Measurements from ENCODE around the gene YAP1. TPM values are rescaled to one million over a fixed set of nuclear protein-coding genes. Genes with fewer than 3 reads are reported as not detected.

YAP1 gene
- total RNA-seq, 1 experiment from 2014 or later: 134 TPM

GRCh38 chr11:102196351-102196750, 86.1 kb downstream of the YAP1 start:
- ChIA-PET POLR2A (ENCODE audit: low non-redundant PET) (no interaction called here), CTCF (no interaction called here)
- TF ChIP-seq EZH2 (IDR thresholded peaks at IDR 0.05; ENCODE audit: borderline replicate concordance, low read depth, low read length, poor library complexity, severe bottlenecking): no peak
- TF ChIP-seq, protein P1, sequence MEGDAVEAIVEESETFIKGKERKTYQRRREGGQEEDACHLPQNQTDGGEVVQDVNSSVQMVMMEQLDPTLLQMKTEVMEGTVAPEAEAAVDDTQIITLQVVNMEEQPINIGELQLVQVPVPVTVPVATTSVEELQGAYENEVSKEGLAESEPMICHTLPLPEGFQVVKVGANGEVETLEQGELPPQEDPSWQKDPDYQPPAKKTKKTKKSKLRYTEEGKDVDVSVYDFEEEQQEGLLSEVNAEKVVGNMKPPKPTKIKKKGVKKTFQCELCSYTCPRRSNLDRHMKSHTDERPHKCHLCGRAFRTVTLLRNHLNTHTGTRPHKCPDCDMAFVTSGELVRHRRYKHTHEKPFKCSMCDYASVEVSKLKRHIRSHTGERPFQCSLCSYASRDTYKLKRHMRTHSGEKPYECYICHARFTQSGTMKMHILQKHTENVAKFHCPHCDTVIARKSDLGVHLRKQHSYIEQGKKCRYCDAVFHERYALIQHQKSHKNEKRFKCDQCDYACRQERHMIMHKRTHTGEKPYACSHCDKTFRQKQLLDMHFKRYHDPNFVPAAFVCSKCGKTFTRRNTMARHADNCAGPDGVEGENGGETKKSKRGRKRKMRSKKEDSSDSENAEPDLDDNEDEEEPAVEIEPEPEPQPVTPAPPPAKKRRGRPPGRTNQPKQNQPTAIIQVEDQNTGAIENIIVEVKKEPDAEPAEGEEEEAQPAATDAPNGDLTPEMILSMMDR (conservative IDR thresholded peaks at IDR 0.05; ENCODE audit: low read depth, low read length): no peak
- intact Hi-C loops (cut with micrococcal nuclease; ENCODE audit: unreplicated experiment): no loop called here
- Histone ChIP-seq H3K4me3 (ENCODE audit: low read depth, low read length, poor library complexity, severe bottlenecking) (no peak overlapping the region), H3K4me1 (ENCODE audit: insufficient read depth, low read length, poor library complexity, severe bottlenecking) (peaks cover 20% of the 10 kb centered on the region), H3K27me3 (replicated peaks; ENCODE audit: insufficient read depth, low read depth, low read length, poor library complexity) (no peaks in the 10 kb centered on the region), H3K36me3 (ENCODE audit: insufficient read depth, low read length, poor library complexity, severe bottlenecking) (peaks cover 5% of the 10 kb centered on the region), H3K27ac (ENCODE audit: low read depth, low read length, poor library complexity, severe bottlenecking) (no peak overlapping the region), H3K9me3 (ENCODE audit: low read depth, low read length, poor library complexity, severe bottlenecking) (peaks cover 7% of the 10 kb centered on the region)
- no peak for DNase-seq (ENCODE audit: low spot score)
- BruUV-seq (replicated peaks): no TSS peak

DNA sequence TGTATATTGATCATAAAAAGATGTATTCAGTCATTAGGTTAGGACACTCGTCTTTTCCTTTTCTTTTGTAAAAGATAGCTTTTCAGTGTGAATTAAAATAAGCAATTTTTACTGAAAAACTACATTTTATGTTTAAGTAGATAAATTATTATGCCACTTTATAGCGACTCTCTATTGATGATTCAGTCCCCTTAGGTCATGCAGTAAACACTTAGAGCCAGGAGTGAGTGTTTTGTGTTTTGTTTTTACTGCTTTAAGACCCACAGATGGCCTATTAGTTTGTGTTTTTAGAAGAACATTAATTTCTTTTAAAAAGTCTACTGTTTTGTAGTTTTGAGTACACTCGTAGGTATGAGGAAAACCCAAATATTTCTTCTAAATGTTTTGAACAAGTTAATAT, 86.6 kb downstream of the YAP1 start:
- no peak for TF ChIP-seq EZH2 (IDR thresholded peaks at IDR 0.05; ENCODE audit: borderline replicate concordance, low read depth, low read length, poor library complexity, severe bottlenecking)
- TF ChIP-seq, protein P1 (conservative IDR thresholded peaks at IDR 0.05; ENCODE audit: low read depth, low read length): no peak
- Histone ChIP-seq H3K27me3 (replicated peaks; ENCODE audit: insufficient read depth, low read depth, low read length, poor library complexity) (no peaks in the 10 kb centered on the region), H3K27ac (ENCODE audit: low read depth, low read length, poor library complexity, severe bottlenecking) (no peak overlapping the region), H3K9me3 (ENCODE audit: low read depth, low read length, poor library complexity, severe bottlenecking) (peaks cover 7% of the 10 kb centered on the region), H3K36me3 (ENCODE audit: insufficient read depth, low read length, poor library complexity, severe bottlenecking) (peaks cover 5% of the 10 kb centered on the region), H3K4me3 (ENCODE audit: low read depth, low read length, poor library complexity, severe bottlenecking) (no peak overlapping the region), H3K4me1 (ENCODE audit: insufficient read depth, low read length, poor library complexity, severe bottlenecking) (peaks cover 20% of the 10 kb centered on the region)
- BruUV-seq (replicated peaks): no TSS peak
- intact Hi-C loops (cut with micrococcal nuclease; ENCODE audit: unreplicated experiment): no loop called here
- POLR2A ChIA-PET (ENCODE audit: low non-redundant PET): no interaction called here
- CTCF ChIA-PET: no interaction called here
- DNase-seq (ENCODE audit: low spot score): no peak

GRCh38 chr11:102197670-102198139, 87.5 kb downstream of the YAP1 start:
- Histone ChIP-seq H3K4me3 (ENCODE audit: low read depth, low read length, poor library complexity, severe bottlenecking) (no peak overlapping the region), H3K36me3 (ENCODE audit: insufficient read depth, low read length, poor library complexity, severe bottlenecking) (peaks cover 5% of the 10 kb centered on the region), H3K4me1 (ENCODE audit: insufficient read depth, low read length, poor library complexity, severe bottlenecking) (peaks cover 20% of the 10 kb centered on the region), H3K9me3 (ENCODE audit: low read depth, low read length, poor library complexity, severe bottlenecking) (peaks cover 7% of the 10 kb centered on the region), H3K27ac (ENCODE audit: low read depth, low read length, poor library complexity, severe bottlenecking) (peak overlapping the region; percentile 29), H3K27me3 (replicated peaks; ENCODE audit: insufficient read depth, low read depth, low read length, poor library complexity) (no peaks in the 10 kb centered on the region)
- POLR2A ChIA-PET (ENCODE audit: low non-redundant PET): no interaction called here
- DNase-seq (ENCODE audit: low spot score): peak; percentile 62
- CTCF ChIA-PET: no interaction called here
- TF ChIP-seq, protein P1 (conservative IDR thresholded peaks at IDR 0.05; ENCODE audit: low read depth, low read length): no peak
- no peak for TF ChIP-seq EZH2 (IDR thresholded peaks at IDR 0.05; ENCODE audit: borderline replicate concordance, low read depth, low read length, poor library complexity, severe bottlenecking)
- BruUV-seq (replicated peaks): no TSS peak
- intact Hi-C loops (cut with micrococcal nuclease; ENCODE audit: unreplicated experiment): no loop called here
